ENCODE results near the gene TM4SF18.

Gene TM4SF18

DNA sequence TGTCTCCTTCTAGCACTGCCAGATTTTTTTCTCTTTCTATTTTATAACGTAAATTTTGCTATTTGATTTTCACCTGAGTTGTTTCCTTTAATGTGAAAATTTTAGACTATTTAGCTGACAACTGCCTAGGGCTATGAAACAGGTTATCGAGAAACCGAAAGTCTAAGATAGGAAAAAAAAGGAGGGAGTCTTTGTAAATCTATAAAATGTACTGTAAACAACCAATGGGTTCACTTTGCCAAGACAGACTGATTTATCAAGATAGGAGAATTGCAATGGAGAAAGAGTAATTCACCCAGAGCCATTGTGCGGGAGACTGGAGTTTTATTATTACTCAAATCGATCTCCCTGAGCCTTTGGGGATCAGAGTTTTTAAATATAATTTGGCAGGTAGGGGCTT lies 50.0 kb downstream of the TM4SF18 start:
- DNase-seq (ENCODE audit: low read depth), result no peak

DNA sequence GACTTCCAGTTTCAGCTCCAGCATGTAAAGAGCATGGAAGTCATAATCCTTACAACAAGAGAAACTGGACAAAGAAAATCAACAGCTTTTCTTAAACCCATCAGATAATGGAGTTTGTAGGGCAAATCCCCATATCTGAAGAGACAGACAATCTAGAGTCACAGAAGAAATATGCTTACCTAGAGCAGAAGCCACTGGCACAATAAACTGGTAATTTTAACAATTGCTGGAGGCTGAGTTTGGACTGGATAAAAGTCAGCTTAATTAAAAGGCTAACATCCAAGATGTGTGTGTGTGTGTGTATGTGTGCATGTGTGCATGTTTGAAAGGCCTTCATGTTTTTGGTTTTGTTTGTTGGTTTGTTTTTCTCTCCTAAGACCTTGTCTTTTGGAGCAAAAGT lies 50.6 kb downstream of the TM4SF18 start:
- no peak for DNase-seq (ENCODE audit: low read depth)

DNA sequence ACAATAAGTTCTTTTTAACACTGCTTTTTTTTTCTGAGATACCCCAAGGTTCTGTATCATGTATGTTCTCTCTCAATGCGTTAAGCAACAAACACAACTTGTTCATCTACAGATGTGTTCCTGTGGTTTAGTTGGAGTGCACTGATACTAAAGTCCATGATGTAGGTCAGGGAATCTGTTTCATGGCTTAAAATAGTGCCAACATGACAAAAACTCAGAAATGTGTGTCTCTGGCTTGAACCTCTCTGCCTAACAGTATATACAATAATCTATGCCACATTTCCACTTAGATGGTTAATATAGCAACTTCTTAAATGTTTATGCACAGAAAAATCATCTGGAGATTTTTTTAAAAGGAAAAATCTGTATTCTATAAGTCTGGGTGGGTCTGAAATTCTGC lies 51.1 kb downstream of the TM4SF18 start:
- DNase-seq (ENCODE audit: low read depth), result no peak

DNA sequence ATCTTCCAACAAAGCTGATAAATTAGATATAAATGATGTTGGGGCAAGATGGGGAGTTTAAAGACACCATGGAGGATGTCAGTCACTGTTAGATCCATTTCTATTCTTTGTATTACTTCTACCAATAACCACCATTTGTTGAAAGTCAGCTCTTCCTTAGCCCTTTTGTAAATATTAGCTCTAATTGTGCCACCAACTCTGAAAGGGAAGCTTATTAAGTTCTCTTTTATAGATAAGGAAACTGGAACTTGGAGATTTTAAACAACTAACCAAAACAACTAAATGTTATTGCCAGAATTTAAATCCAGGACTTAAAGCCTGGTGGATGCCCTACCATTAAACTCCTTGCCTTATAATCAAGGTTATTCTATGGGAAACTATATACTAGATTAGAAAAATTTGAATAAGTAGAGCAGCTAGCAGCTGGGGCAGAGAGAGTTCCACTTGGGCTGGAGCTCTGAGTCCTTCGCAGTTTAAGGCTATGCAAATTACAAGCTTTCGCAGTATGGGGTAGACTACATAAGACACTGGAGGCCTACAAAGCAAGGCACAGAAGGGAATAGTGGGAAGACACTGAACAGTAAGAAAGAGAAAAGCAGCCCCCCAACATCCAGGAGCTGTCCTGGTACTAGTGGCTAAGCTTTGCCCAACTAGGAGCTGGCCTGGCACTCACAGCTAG lies 52.6 kb downstream of the TM4SF18 start:
- no peak for DNase-seq (ENCODE audit: low read depth)

DNA sequence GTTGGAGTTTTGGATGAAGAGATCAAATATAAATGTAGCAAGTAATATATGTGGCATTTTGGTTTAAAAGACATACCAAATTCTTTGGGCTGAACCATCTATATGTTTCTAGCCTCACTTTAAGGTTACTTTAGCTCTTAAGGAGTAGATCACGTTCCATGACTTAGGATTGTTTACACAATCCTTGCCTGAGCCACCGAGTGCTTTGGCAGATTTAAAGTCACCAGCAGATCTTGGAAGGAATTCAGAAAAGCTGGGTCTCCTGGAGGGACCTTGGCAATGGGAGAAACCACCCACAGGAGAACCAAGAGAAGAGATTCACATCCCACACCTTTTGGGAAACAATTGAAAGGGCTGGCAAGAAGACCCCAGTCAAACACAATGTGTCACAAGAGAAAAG lies 54.5 kb downstream of the TM4SF18 start:
- DNase-seq (ENCODE audit: low read depth), result no peak

DNA sequence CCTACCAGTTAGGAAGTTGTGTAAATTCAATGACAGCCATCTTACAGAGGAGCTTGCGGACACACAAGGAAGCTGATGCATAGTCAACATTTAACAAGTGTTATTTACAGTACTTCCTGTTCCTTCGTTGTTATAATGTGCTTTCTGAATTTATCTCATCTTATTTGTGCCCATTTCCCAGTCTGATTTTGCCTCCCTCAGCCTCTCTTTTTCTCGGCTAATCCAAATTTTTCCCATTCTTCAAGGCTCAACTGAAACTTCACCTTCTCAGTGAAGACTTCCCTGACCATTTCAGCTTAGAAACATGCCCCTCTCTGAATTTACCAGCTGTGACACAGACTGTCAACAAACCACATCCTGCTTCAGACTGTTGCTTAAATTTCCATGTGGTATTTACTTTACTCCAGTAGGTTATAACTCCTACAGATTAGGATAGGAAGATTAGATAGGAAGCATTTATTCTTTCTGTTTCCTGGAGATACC lies 56.1 kb downstream of the TM4SF18 start:
- peak; percentile 80 for DNase-seq (ENCODE audit: low read depth)

DNA sequence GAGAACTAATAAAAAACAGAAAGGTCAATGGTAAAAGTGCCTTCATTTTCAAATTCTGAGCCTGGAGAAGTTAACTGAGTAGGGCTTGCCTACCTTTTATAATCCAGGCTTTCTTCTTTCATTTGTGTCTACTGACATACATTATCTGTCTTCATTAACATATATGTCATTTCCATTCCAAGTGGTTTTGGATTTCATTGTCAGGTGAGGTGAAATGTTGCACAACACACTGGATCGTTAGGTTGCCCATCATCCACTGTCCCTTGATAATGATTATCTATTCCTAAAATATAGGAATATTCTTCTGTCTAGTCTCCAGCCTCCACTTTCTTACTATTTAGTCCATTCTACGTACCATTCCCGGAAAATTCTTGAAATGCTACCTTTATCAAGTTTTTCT lies 56.8 kb downstream of the TM4SF18 start:
- no peak for DNase-seq (ENCODE audit: low read depth)

DNA sequence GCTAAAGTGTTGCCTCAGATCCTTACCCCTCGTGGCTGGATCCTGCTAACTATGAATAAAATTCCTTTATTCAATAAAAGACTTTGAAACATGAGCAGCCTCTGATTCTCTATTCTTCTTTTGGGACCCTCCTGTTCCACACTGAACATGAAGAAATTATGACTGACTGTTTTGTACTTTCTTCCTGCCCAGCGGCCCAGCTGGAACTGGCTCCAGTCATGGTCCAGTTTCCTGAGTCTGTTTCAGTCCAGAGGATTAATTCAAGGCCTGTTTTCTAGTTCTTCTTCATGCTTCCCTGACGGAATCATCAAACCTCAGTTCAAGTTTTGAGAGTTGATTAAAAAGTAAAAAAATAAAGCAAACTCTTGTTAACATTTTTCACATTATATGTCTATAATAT lies 59.2 kb downstream of the TM4SF18 start:
- DNase-seq (ENCODE audit: low read depth), result no peak

DNA sequence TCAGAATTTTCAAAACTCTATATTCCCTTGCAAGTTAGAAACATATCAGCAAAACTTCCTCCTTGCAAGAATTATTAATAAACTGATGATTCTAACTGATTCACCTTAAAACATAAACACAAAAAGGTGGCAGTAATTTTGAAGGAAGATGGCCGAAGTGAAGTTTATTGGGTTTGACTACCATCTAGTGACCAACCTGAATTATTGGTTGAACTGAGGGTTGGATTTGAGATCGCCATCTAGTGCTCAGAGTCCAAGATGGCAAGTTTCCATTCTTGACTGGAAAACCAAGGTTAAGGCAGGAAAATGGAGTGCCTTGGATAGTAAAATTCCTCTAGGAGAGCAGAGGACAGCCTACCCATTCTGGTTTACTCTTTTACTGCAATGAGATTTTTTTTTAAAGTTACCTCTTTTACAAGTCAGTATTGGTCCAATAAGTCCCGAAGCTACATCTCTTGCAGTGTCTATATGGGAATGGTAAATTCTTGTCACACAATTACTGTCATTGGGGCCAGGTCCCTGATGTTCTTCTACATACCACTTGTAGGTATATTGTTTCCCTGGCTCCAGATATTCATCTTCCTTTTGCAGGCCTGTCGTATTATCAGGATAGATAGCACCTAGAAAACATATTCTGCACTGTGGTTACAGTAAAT lies 60.2 kb downstream of the TM4SF18 start:
- DNase-seq (ENCODE audit: low read depth), result peak; percentile 94

DNA sequence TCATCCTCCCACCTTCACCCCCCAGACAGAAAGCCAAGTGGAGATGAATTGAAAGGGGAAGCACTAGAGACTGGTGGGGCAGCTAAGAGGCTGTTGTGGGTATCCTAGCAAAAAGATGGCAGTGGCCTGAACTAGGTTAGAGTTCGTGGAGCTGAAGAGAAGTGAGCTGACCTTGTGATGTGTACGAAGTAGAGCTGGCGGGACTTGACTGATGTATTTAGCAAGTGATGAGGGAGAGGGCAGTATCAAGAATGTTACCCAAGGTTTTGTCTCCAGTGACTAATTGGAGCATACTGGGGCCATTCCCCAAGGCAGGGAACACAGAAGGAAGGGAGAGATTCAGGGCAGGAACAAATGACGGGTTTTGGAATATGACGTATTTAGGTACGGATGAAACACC lies 61.8 kb downstream of the TM4SF18 start:
- DNase-seq (ENCODE audit: low read depth), result peak; percentile 8

DNA sequence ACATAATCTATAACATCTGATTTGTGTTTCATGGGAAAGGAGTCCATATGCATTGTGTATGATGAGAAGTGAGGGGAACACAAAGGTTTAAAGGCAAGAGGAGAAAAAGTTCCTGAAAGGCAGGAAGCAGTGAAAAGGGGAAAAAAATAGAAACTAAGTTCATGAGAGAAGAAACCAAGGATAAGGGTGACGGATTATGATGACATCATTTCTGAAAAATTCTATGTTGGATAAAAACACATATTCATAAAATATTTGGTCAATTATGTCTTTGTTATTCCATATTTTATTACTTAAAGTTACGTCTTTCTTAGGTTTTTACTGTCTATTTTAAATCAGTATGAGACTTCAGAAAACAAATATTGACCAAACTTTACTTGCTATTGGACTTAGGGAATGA lies 63.3 kb downstream of the TM4SF18 start:
- peak; percentile 17 for DNase-seq (ENCODE audit: low read depth)

DNA sequence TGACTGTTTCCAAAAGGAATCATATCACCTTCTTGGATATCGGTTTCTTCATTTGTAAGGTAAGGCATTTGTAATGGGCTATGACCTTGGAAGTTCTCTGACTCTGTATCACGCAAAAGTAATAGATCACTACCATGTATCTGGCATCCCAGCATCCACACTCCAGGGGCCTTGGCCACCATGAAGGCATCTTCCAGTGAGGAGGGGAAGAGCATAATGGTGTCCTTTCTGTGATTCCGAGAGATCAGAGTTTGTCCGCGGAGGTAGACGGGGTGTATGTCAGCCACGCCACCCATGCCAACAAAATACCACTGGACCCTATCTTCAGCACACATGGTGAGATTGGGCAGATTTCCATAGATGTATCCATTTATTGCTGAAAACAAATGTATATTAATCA lies 63.7 kb downstream of the TM4SF18 start:
- DNase-seq (ENCODE audit: low read depth), result no peak

All from ELR (cell line).